NCI-H524 treated with DMSO at 0.1 percent for 48 hours (cell line): ENCODE results near the gene REV1.
"Not testable (repeated sequence)": the region's sequence is repeated elsewhere in the genome, so short reads cannot be mapped to it uniquely, and the experiment has no call there.

ENCODE experiments used
- DNase-seq: peaks from one replicate; lab custom pipeline; 2025; lab: John Stamatoyannopoulos, UW

REV1 gene

DNA sequence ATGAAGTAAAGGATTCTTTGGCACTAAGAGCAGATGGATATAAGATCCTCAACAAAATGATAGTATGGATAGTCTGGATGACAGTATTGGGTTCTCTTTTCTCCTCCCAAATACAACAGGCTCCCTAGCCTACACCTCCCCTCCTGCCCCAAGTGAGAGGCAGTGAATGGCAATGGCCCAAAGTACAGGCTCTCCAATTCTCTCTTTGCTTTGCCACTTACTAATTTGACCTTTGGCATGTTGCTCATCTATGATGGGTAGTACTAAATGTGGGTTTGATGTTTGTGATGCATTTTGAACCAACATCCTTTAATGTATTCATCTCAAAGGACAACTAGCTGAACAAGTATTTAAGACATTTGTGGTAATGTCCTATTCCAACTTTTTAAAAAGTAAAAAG, 86.7 kb downstream of the REV1 start:
- DNase-seq: no peak

DNA sequence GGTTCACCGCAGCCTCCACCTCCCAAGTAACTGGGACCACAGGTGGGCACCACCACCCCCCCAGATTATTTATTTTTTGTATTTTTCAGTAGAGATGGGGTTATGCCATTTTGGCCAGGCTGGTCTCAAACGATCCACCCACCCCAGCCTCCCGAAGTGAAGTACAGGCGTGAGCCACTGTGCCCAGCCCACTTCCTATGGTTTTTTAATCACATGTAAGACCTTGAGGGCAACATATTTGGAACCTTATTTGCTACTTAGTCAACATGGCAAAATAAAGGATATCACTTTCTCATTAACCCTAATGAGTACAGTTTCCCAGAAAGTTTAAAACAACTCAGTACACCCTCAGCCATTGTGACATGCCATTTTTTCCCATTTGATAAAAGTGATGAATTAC, 88.0 kb downstream of the REV1 start:
- no peak for DNase-seq

DNA sequence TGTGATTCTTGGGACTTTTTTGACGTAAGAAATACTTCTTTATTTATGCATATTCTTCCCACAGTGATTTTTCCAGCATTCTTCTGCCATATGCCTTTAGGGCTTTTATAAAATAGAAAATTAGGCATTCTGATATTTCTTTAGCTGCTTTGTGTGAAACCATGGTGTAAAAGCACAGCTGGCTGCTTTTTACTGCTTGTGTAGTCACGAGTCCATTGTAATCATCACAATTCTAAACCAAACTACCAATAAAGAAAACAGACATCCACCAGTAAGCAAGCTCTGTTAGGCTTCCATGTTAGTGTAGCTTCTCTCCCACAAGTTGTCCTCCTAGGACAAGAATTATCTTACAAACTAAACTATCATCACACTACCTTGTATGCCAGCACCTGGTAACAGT, 90.0 kb downstream of the REV1 start:
- DNase-seq: no peak

- DNase-seq: no peak
These were observed 90.8 kb downstream of the REV1 start for GRCh38 chr2:99399063-99399462.

- DNase-seq: no peak
These were observed 91.5 kb downstream of the REV1 start for GRCh38 chr2:99398303-99398702.

DNA sequence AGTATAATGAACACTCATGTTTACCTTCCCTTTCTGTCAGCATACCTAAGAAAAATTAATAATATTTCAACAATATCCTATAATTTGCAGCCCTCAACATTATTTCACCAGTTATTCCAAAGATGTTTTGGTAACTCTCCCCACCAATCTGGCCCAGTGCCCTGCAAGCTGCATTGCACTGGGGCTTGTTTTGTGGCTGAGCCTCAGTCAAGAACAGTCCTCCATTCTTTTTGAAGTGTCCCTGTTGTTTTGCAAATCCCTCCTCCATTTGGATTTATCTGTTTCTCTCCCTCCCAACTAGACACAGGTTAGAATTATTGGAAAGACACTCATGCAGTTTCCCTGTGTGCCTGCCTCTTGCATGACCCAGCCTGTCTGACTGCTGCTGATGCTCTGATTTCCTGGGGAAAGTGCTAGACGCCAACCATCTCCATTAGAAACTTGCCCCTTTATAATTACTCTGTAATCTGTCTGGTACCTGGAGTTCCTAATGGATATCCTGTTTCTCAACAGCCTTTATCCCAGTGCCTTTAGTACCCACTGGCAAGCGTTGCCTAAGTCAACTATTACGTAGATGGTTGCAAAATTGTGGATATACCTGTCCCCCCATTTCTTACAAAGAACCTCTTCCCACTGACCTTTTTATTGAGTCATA, 92.4 kb downstream of the REV1 start:
- DNase-seq: no peak

DNA sequence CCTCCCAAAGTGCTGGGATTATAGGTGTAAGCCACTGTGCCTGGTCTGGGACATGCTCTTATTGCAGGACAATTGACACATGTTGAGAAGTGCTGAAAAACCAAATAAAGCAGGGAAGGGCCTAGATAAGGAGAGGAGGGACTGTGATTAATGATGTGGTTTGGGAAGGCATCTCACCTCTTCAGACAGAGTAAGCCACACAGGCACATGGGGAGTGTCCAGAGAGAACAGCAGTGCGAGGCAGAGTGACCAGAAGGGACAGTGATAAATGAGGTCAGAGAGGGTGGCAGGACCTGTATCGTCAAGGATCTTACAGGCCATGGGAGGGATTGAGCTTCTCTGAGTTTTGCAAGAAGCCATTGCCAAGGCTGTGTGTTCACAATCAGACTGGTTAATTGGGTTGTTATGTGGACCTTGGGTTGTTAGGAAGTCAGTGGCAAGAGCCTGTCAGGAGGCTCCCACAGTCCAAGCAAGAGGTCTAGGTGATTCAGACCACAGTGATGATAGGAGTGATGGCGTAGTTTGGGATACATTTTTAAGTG, 94.2 kb downstream of the REV1 start:
- no peak for DNase-seq

GRCh38 chr2:99389946-99390345, 99.9 kb downstream of the REV1 start:
- no peak for DNase-seq

- DNase-seq: no peak
These were observed 100.4 kb downstream of the REV1 start for GRCh38 chr2:99389371-99389770.

DNA sequence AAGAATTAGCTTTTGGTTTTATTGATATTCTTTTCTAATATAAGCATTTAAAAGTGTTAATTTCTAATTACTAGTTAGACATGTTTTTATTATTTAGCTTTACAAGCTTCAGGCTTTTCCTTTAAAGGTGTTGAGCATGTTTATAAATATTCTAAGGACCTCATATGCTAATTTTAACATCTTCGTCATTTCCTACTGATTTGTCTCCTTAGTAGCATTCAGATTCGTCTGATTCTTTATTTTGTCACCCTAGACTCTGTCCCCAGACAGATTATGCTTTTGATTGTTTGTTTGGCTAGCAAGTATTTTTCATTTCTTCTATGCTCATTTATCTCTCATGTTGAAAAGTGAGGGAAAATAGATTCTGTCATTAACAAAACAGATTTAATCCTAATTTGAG, 100.9 kb downstream of the REV1 start:
- DNase-seq: no peak

GRCh38 chr2:99386011-99386410, 103.8 kb downstream of the REV1 start:
- DNase-seq: no peak

DNA sequence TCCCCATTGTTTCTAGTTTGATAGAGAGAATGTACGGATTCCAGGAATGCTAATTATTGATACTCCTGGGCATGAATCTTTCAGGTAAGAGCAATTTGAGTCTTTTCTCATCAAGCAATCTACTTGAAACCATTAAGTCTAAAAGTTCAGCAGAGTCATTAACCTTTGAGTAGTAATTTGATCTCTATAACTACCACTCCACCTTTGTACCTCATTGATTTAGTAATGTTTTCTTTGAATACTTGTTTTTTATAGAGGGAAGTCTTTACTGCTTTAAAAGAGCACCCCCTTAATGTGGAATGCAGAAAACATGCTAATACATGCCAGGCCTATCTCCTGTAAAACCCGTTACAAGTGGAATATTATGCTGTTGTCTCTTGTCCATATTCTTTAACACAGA, 107.7 kb downstream of the REV1 start:
- no peak for DNase-seq

- no peak for DNase-seq
These were observed 109.3 kb downstream of the REV1 start for GRCh38 chr2:99380376-99381010.

DNA sequence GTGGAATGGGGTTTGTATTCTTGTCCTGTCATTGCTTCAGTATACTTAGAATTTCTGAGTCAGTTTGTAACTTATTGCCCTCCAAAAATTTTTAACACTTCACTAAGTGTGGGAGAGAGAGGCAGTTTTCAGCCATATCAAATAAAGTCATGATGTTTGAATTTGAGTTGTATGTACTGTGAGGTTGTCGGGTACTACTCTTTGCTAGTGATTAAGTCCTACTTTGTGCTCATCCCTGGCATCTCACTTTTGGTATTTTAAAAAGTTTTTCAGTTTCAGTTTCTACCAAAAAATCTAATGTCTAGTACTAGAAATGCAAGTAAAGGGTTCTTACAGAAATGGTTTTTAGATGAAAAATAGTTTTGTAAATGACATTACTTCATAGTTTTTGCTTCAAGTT, 111.9 kb downstream of the REV1 start:
- no peak for DNase-seq

DNA sequence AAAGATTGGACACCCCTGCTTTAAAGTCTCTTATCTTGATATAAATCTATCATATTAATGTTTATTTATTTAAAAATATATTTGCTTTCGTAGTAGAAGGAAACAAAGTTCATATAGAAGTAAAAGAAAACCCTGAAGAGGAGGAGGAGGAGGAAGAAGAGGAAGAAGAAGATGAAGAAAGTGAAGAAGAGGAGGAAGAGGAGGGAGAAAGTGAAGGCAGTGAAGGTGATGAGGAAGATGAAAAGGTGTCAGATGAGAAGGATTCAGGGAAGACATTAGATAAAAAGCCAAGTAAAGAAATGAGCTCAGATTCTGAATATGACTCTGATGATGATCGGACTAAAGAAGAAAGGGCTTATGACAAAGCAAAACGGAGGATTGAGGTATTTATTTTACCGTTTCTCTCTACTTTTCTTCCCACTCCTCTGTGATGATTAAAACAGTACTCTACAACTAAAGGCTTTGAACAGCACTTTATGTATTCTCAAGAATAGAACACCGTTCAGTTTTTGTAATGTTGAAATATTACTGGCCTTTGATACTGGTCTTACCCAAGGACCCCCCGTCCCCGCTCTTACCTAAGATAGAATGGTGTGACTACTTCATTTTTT, 113.5 kb downstream of the REV1 start:
- no peak for DNase-seq

DNA sequence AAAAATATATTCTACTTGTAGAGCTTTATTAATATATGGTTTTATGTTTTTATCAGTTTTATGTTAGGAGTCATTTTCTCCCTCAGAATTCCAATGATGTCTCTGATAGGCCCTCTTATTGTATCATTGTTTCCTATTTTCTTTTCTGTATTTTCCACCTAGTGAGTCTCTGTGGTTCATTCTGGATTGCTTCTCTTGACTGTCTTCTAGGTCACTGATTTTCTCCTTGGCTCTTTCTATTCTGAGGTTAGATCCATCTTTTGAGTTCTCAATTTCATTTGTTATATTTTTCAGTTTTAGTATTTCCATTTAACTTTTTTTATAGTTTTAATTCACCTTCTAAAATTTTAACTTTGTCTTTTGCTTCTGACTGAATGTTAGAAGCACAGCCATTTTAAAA, 115.1 kb downstream of the REV1 start:
- no peak for DNase-seq

GRCh38 chr2:99373144-99373543, 116.7 kb downstream of the REV1 start:
- no peak for DNase-seq

DNA sequence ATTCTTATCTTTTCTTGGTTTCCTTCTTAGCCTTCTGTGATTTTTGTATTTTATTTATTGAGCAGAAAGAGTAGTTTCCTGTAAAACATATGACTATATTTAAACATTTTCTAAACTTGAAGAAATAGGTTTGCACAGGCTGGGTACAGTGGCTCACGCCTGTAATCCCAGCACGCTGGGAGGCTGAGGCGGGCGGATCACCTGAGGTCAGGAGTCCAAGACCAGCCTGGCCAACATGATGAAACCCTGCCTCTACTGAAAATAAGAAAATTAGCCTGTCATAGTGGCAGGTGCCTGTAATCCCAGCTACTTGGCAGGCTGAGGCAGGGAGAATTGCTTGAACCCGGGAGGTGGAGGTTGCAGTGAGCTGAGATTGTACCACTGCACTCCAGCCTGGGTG, 121.0 kb downstream of the REV1 start:
- not testable (repeated sequence) for DNase-seq

GRCh38 chr2:99365661-99366060, 124.2 kb downstream of the REV1 start:
- no peak for DNase-seq

DNA sequence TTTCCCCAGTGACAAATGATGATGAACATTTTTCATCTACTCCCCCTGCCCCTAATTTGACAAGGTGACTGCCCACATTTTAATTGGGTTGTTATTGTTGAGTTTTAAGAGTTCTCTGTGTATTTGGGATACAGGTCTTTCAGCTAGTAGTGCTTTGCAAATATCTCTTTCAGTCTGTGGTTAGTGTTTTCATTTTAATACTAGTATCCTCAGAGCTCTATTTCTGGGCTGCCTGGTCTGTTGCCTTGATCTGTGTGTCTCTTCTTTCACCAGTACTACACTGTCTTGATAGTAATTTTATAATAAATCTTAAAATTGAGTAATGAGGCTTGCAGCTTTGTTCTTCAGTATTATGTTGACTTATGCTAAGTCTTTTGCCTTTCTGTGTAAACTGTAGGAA, 133.0 kb downstream of the REV1 start:
- no peak for DNase-seq

- not testable (repeated sequence) for DNase-seq
These were observed 135.0 kb downstream of the REV1 start for GRCh38 chr2:99354825-99355224.

DNA sequence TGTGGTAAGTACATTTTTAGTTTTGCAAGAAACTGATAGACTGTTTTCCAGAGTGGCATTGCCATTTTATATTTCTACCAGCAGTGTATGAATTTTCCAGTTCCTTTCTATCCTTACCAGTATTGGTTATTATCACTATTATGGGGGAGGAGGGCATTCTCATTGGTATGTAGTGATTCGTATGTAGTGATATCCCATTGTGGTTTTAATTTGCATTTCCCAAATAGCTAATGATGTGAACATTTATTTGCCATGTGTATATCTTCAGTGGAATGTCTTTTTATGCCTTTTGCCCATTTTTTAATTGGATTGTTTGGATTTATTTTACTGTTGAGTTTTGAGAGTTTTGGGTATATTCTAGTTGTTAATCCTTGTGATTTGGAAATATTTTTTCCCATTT, 135.7 kb downstream of the REV1 start:
- DNase-seq: no peak
